Colonic mucosa (tissue), 4 donors: ENCODE results near the gene INVS. TPM values are rescaled to one million over a fixed set of nuclear protein-coding genes. Genes with fewer than 3 reads are reported as not detected.
"Not testable (repeated sequence)": the region's sequence is repeated elsewhere in the genome, so short reads cannot be mapped to it uniquely, and the experiment has no call there.

ENCODE experiments used
- DNase-seq: peaks from one replicate; pipeline ENCODE4 v3.0.0-alpha.2; 2020
- H3K27ac ChIP-seq: fragments of 200-600 bp; one replicate; pipeline ENCODE4 v1.8.0; 2021
- H3K27me3 ChIP-seq: fragments of 200-600 bp; one replicate; pipeline ENCODE4 v1.8.0; 2021
- H3K36me3 ChIP-seq: fragments of 200-600 bp; one replicate; pipeline ENCODE4 v1.8.0; 2021
- H3K4me1 ChIP-seq: fragments of 200-600 bp; one replicate; pipeline ENCODE4 v1.8.0; 2021; ENCODE audit warnings: mild to moderate bottlenecking
- H3K4me3 ChIP-seq: fragments of 200-600 bp; one replicate; pipeline ENCODE4 v1.8.0; 2021
- H3K9ac ChIP-seq, 2 donors: one replicate each; pipeline ENCODE4 v1.7.0; 2013; ENCODE audit warnings: control low read depth in 2 of 2, low read depth in 2 of 2, low read length in 2 of 2
- H3K9me3 ChIP-seq: fragments of 200-600 bp; one replicate; pipeline ENCODE4 v1.8.0; 2021
- CTCF ChIP-seq: fragments of 200-600 bp; IDR thresholded peaks from one replicate; pipeline ENCODE4 v1.8.0; 2022; ENCODE audit warnings: antibody characterized with exemption, mild to moderate bottlenecking
- intact Hi-C: fragments of 100-400 bp; cut with DNase I; formaldehyde crosslinking; loops from one replicate; pipeline ENCODE4 v1.14.1; 2022
- total RNA-seq, 2 donors: library from RNA; stranded (reverse); fragmentation: NEBNext Ultra II Directional in 1 of 2; extraction: Animal tissue kit (Norgen Biotek cat#: 25700) in 1 of 2; gene quantifications; one replicate each; pipeline ENCODE4 v1.2.1, GENCODE V29; 2021
- donor health status: healthy.
- donor health status: DM: no; HTN: no; CAD: no.
- donor health status: DM: no; HTN: no; CAD: no.

INVS gene
- total RNA-seq, 2 donors from 2014 or later, result 12.1 to 16.0 TPM

- no peak overlapping the region for H3K9ac ChIP-seq
- TF ChIP-seq CTCF, result no peak
- H3K4me1 ChIP-seq, result no peaks in the 10 kb centered on the region
- H3K27me3 ChIP-seq, result no peaks in the 10 kb centered on the region
- no peaks in the 10 kb centered on the region for H3K9me3 ChIP-seq
- no peak overlapping the region for H3K27ac ChIP-seq
- intact Hi-C loops, result no loop called here
- no peak overlapping the region for H3K4me3 ChIP-seq
- DNase-seq, result no peak
- no peaks in the 10 kb centered on the region for H3K36me3 ChIP-seq
Measured at GRCh38 chr9:100126423-100126822, 27.4 kb downstream of the INVS start.

- intact Hi-C loops, result no loop called here
- Histone ChIP-seq H3K36me3 (no peaks in the 10 kb centered on the region), H3K9me3 (no peaks in the 10 kb centered on the region), H3K4me3 (no peak overlapping the region), H3K9ac (no peak overlapping the region), H3K4me1 (no peaks in the 10 kb centered on the region), H3K27me3 (no peaks in the 10 kb centered on the region), H3K27ac (no peak overlapping the region)
- TF ChIP-seq CTCF, result no peak
- DNase-seq, result no peak
Measured at GRCh38 chr9:100129772-100130171, 30.7 kb downstream of the INVS start.

GRCh38 chr9:100131216-100131615, 32.2 kb downstream of the INVS start:
- intact Hi-C loops, result no loop called here
- TF ChIP-seq CTCF, result no peak
- Histone ChIP-seq H3K36me3 (no peaks in the 10 kb centered on the region), H3K4me3 (no peak overlapping the region), H3K9ac (no peak overlapping the region), H3K27me3 (no peaks in the 10 kb centered on the region), H3K27ac (no peak overlapping the region), H3K9me3 (no peaks in the 10 kb centered on the region), H3K4me1 (no peaks in the 10 kb centered on the region)
- DNase-seq, result no peak

GRCh38 chr9:100131875-100132430, 32.9 kb downstream of the INVS start:
- Histone ChIP-seq H3K9ac (no peak overlapping the region), H3K27me3 (no peaks in the 10 kb centered on the region), H3K9me3 (no peaks in the 10 kb centered on the region), H3K4me3 (no peak overlapping the region), H3K27ac (no peak overlapping the region), H3K36me3 (no peaks in the 10 kb centered on the region), H3K4me1 (no peaks in the 10 kb centered on the region)
- intact Hi-C loops, result no loop called here
- TF ChIP-seq CTCF, result no peak
- DNase-seq, result no peak

GRCh38 chr9:100134731-100135130, 35.7 kb downstream of the INVS start:
- Histone ChIP-seq H3K27ac (no peak overlapping the region), H3K4me1 (no peaks in the 10 kb centered on the region), H3K27me3 (no peaks in the 10 kb centered on the region), H3K9ac (no peak overlapping the region), H3K36me3 (no peaks in the 10 kb centered on the region), H3K4me3 (no peak overlapping the region), H3K9me3 (no peaks in the 10 kb centered on the region)
- intact Hi-C loops, result no loop called here
- DNase-seq, result no peak
- TF ChIP-seq CTCF, result no peak

- H3K9ac ChIP-seq, H3K27ac ChIP-seq, H3K27me3 ChIP-seq, intact Hi-C loops, H3K36me3 ChIP-seq, H3K9me3 ChIP-seq, H3K4me1 ChIP-seq, H3K4me3 ChIP-seq, DNase-seq: not testable (repeated sequence)
Measured at GRCh38 chr9:100136799-100137198, 37.8 kb downstream of the INVS start.

- H3K4me3 ChIP-seq, H3K9ac ChIP-seq, DNase-seq, H3K9me3 ChIP-seq, H3K4me1 ChIP-seq, intact Hi-C loops, H3K27ac ChIP-seq, H3K36me3 ChIP-seq, H3K27me3 ChIP-seq: not testable (repeated sequence)
Measured at GRCh38 chr9:100140303-100140702, 41.3 kb downstream of the INVS start.

- H3K27me3 ChIP-seq, H3K27ac ChIP-seq, H3K36me3 ChIP-seq, H3K9me3 ChIP-seq, H3K4me3 ChIP-seq, DNase-seq, H3K9ac ChIP-seq, intact Hi-C loops, H3K4me1 ChIP-seq: not testable (repeated sequence)
Measured at GRCh38 chr9:100141862-100142261, 42.8 kb downstream of the INVS start.

GRCh38 chr9:100145167-100145934, 46.3 kb downstream of the INVS start:
- DNase-seq, H3K9ac ChIP-seq, H3K27ac ChIP-seq, H3K4me3 ChIP-seq, H3K4me1 ChIP-seq, H3K9me3 ChIP-seq, intact Hi-C loops, H3K36me3 ChIP-seq, H3K27me3 ChIP-seq: not testable (repeated sequence)
